SK-N-SH (cell line): Measurements from ENCODE around the gene RPL26. TPM values are rescaled to one million over a fixed set of nuclear protein-coding genes. Genes with fewer than 3 reads are reported as not detected.

Source experiments
- polyA plus RNA-seq, 3 experiments: library from polyadenylated mRNA; depleted of rRNA; stranded (reverse); fragments of >200 nt; gene quantifications; 2 replicates each; pipeline ENCODE4 v1.2.3, GENCODE V29; 2012
- small RNA-seq, 7 experiments: library from RNA; depleted of rRNA; stranded (forward); fragments of <200 nt; gene quantifications; one replicate each; pipeline ENCODE3, GENCODE V24; 2012

Gene RPL26
- polyA plus RNA-seq, 1 of the 3 experiments (the other 2 are of a cell fraction), result 4,770 TPM

Small RNA genes within 50 kb of the gene (small RNA-seq; reads per million reads assigned to genes)
- 0 reads per million in 7 experiments for gene RF00265

Other genes with a start within 250 kb of the RPL26 start
- 32.7 and 56.8 TPM in 2 replicates for gene PER1, start 230.8 kb downstream of the RPL26 start, polyA plus RNA-seq (2012; rRNA removed)
- gene VAMP2, start 220.2 kb downstream of the RPL26 start, polyA plus RNA-seq (2012; rRNA removed), result 42.0 and 43.4 TPM in 2 replicates
- 18.6 and 19.2 TPM in 2 replicates for gene TMEM107, start 206.8 kb downstream of the RPL26 start, polyA plus RNA-seq (2012; rRNA removed)
- gene BORCS6, start 193.0 kb downstream of the RPL26 start, polyA plus RNA-seq (2012; rRNA removed), result 3.7 and 4.3 TPM in 2 replicates
- 28.8 and 43.9 TPM in 2 replicates for gene AURKB, start 172.6 kb downstream of the RPL26 start, polyA plus RNA-seq (2012; rRNA removed)
- gene CTC1, start 135.1 kb downstream of the RPL26 start, polyA plus RNA-seq (2012; rRNA removed), result 11.0 and 12.6 TPM in 2 replicates
- gene PFAS, start 133.9 kb downstream of the RPL26 start, polyA plus RNA-seq (2012; rRNA removed), result 22.4 and 24.0 TPM in 2 replicates
- 47.3 and 55.9 TPM in 2 replicates for gene RANGRF, start 94.5 kb downstream of the RPL26 start, polyA plus RNA-seq (2012; rRNA removed)
- 4.1 and 5.6 TPM in 2 replicates for gene SLC25A35, start 87.8 kb downstream of the RPL26 start, polyA plus RNA-seq (2012; rRNA removed)
- gene ARHGEF15, start 73.0 kb downstream of the RPL26 start, polyA plus RNA-seq (2012; rRNA removed), result not detected in 2 replicates
- gene ODF4, start 43.4 kb downstream of the RPL26 start, polyA plus RNA-seq (2012; rRNA removed), result not detected in 2 replicates
- not detected in 2 replicates for gene RNF222, start 14.6 kb upstream of the RPL26 start, polyA plus RNA-seq (2012; rRNA removed)
- gene NDEL1, start 52.7 kb upstream of the RPL26 start, polyA plus RNA-seq (2012; rRNA removed), result 49.5 and 58.6 TPM in 2 replicates
- 58.3 and 64.2 TPM in 2 replicates for gene MYH10, start 247.5 kb upstream of the RPL26 start, polyA plus RNA-seq (2012; rRNA removed)